HEK293 (cell line): ENCODE measurements around the gene FBLN2.

Experiments
- CTCF ChIA-PET: fragments of 350-600 bp; formaldehyde crosslinking; extraction: SDS; loops from one replicate; lab custom pipeline; 2021; ENCODE audit warnings: antibody characterized with exemption; lab: Yijun Ruan, JAX
- POLR2A ChIA-PET: fragments of 300-600 bp; formaldehyde crosslinking; extraction: SDS; loops from one replicate; lab custom pipeline; 2020; ENCODE audit warnings: antibody characterized with exemption, inconsistent platforms; lab: Yijun Ruan, JAX
- H3K27ac ChIP-seq: fragments of 200-500 bp; sonication (Bioruptor generic); 2 replicates; pipeline ENCODE4 v1.5.1; 2014; ENCODE audit warnings: low read depth, low read length, control low read depth, inconsistent platforms; ENCODE audit errors: extremely low read depth
- H3K36me3 ChIP-seq, 2 experiments: fragments of 200-500 bp in 1 of 2; sonication (Bioruptor generic) in 1 of 2; 1 replicate in 1 of 2; 2 replicates in 1 of 2; pipeline ENCODE4 v1.5.1; 2014 to 2017; ENCODE audit warnings: inconsistent platforms in 2 of 2, low read length in 2 of 2; ENCODE audit not compliant: control insufficient read depth in 2 of 2, insufficient read depth in 1 of 2
- H3K4me1 ChIP-seq: fragments of 200-500 bp; sonication (Bioruptor generic); 2 replicates; pipeline ENCODE4 v1.5.1; 2014; ENCODE audit warnings: mild to moderate bottlenecking, low read length, inconsistent platforms; ENCODE audit not compliant: control insufficient read depth, insufficient read depth
- H3K4me3 ChIP-seq: 2 replicates; pipeline ENCODE4 v1.5.1; 2011; ENCODE audit warnings: low read depth, mild to moderate bottlenecking, control low read depth, low read length, moderate library complexity
- H3K9me3 ChIP-seq: fragments of 200-500 bp; sonication (Bioruptor generic); 2 replicates; pipeline ENCODE4 v1.5.1; 2014; ENCODE audit warnings: low read depth, low read length, inconsistent platforms; ENCODE audit not compliant: control insufficient read depth, insufficient read depth
- KLF1 ChIP-seq: fragments of 450-650 bp; formaldehyde crosslinking; IDR thresholded peaks from 2 replicates; pipeline ENCODE4 v1.5.1; 2016; ENCODE audit warnings: missing biosample characterization, missing genetic modification characterization
- KLF10 ChIP-seq: fragments of 450-650 bp; IDR thresholded peaks from 2 replicates; pipeline ENCODE4 v1.5.1; 2018; ENCODE audit warnings: missing biosample characterization, mild to moderate bottlenecking, missing genetic modification characterization
- MEIS1 ChIP-seq: sonication (generic); formaldehyde crosslinking; IDR thresholded peaks from 2 replicates; pipeline ENCODE4 v1.8.1; 2022; ENCODE audit warnings: missing genetic modification reagents, mild to moderate bottlenecking, borderline replicate concordance
- PRDM1 ChIP-seq: fragments of 450-650 bp; formaldehyde crosslinking; IDR thresholded peaks from 2 replicates; pipeline ENCODE4; 2016; ENCODE audit warnings: missing biosample characterization, missing genetic modification characterization
- WT1 ChIP-seq: fragments of 450-650 bp; formaldehyde crosslinking; IDR thresholded peaks from 2 replicates; pipeline ENCODE4 v1.5.1; 2016; ENCODE audit warnings: missing biosample characterization, missing genetic modification characterization
- ZBTB17 ChIP-seq: fragments of 450-650 bp; formaldehyde crosslinking; IDR thresholded peaks from 2 replicates; pipeline ENCODE4 v1.5.1; 2016; ENCODE audit warnings: missing biosample characterization, missing genetic modification characterization
- ZBTB48 ChIP-seq: fragments of 450-650 bp; formaldehyde crosslinking; IDR thresholded peaks from 2 replicates; pipeline ENCODE4 v1.5.1; 2016; ENCODE audit warnings: missing biosample characterization, missing genetic modification characterization
- ZEB2 ChIP-seq: fragments of 450-650 bp; formaldehyde crosslinking; IDR thresholded peaks from 2 replicates; pipeline ENCODE4 v1.5.1; 2016; ENCODE audit warnings: missing biosample characterization, missing genetic modification characterization
- ZIC2 ChIP-seq: fragments of 450-650 bp; formaldehyde crosslinking; IDR thresholded peaks from 2 replicates; pipeline ENCODE4 v1.5.1; 2016; ENCODE audit warnings: missing biosample characterization, missing genetic modification characterization
- ZNF274 ChIP-seq, 2 experiments: fragments of 200-500 bp in 1 of 2; fragments of 450-650 bp in 1 of 2; sonication (Bioruptor generic) in 1 of 2; formaldehyde crosslinking in 1 of 2; IDR thresholded peaks; 2 replicates each; pipeline versions ENCODE4 v1.5.1 to v1.6.1; 2014 to 2016; ENCODE audit warnings: borderline replicate concordance in 1 of 2, inconsistent platforms in 1 of 2, low read length in 1 of 2, missing biosample characterization in 1 of 2, missing genetic modification characterization in 1 of 2
- ZNF423 ChIP-seq: fragments of 450-650 bp; formaldehyde crosslinking; IDR thresholded peaks from 2 replicates; pipeline ENCODE4 v1.5.1; 2016; ENCODE audit warnings: missing biosample characterization, missing genetic modification characterization
- ZNF529 ChIP-seq: fragments of 450-650 bp; formaldehyde crosslinking; IDR thresholded peaks from 2 replicates; pipeline ENCODE4 v1.5.1; 2017; ENCODE audit warnings: missing genetic modification characterization, missing biosample characterization; ENCODE audit not compliant: insufficient replicate concordance
- ZNF600 ChIP-seq: fragments of 450-650 bp; formaldehyde crosslinking; IDR thresholded peaks from 2 replicates; pipeline ENCODE4 v1.5.1; 2016; ENCODE audit warnings: missing biosample characterization, missing genetic modification characterization
- ZNF660 ChIP-seq: fragments of 450-650 bp; IDR thresholded peaks from 2 replicates; pipeline ENCODE4 v1.5.1; 2018; ENCODE audit warnings: missing biosample characterization, mild to moderate bottlenecking, missing genetic modification characterization
- ZNF785 ChIP-seq: fragments of 450-650 bp; formaldehyde crosslinking; IDR thresholded peaks from 2 replicates; pipeline ENCODE4 v1.5.1; 2016; ENCODE audit warnings: missing biosample characterization, missing genetic modification characterization
- ZNF791 ChIP-seq: fragments of 450-650 bp; formaldehyde crosslinking; IDR thresholded peaks from 2 replicates; pipeline ENCODE4 v1.5.1; 2016; ENCODE audit warnings: missing biosample characterization, missing genetic modification characterization
- ZNF837 ChIP-seq: fragments of 450-650 bp; formaldehyde crosslinking; IDR thresholded peaks from 2 replicates; pipeline ENCODE4 v1.5.1; 2016; ENCODE audit warnings: missing biosample characterization, missing genetic modification characterization
- TF ChIP-seq, protein P1 (sequence below): fragments of 450-650 bp; formaldehyde crosslinking; IDR thresholded peaks from 2 replicates; pipeline ENCODE4 v1.5.1; 2016; ENCODE audit warnings: missing biosample characterization, missing genetic modification characterization
- TF ChIP-seq, protein P2 (sequence below): fragments of 450-650 bp; formaldehyde crosslinking; IDR thresholded peaks from 2 replicates; pipeline ENCODE4 v1.5.1; 2017; ENCODE audit warnings: missing biosample characterization, missing genetic modification characterization
- TF ChIP-seq, protein P3 (sequence below): fragments of 450-650 bp; formaldehyde crosslinking; IDR thresholded peaks from 2 replicates; pipeline ENCODE4 v1.5.1; 2016; ENCODE audit warnings: missing biosample characterization, missing genetic modification characterization
- TF ChIP-seq, protein P4 (sequence below): fragments of 450-650 bp; formaldehyde crosslinking; conservative IDR thresholded peaks from 2 replicates; pipeline ENCODE4 v1.5.1; 2016; ENCODE audit warnings: low read depth, missing biosample characterization, missing genetic modification characterization
- TF ChIP-seq, protein P5 (sequence below): fragments of 450-650 bp; formaldehyde crosslinking; IDR thresholded peaks from 2 replicates; pipeline ENCODE4 v1.5.1; 2016; ENCODE audit warnings: missing biosample characterization, missing genetic modification characterization

The FBLN2 gene

DNA sequence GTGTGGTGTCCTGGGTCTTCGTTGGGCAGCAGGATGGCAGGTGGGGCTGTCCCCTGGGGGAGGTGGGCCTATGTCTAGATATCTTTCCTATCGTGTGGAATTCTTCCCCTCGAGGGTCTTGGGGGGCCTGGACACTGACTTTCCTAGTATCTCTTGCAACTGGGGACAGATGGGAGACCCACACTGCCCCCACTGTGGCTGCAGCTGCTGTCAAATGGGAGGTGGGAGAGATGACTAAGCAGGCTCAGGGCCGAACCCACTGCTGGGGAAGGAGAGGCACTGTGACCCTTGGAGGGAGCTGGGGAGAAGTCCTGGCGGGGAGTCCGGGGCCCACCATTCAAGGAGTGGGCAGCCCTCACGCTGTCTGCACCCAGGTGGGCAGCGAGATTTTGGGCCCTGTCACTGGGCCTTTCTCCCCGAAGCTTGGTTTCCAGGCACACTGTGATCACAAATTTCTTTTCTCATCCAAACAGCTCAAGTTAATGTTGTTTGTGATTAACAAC, 2.9 kb upstream of the FBLN2 start:
- ChIA-PET POLR2A (no interaction called here), CTCF (interaction anchor here (0.9 to 1.4 kb wide), 2 partner anchors 11 to 339 kb away, joined by 3 read pairs; no protein-coding TSS in a partner anchor)
- Histone ChIP-seq H3K27ac (no peak overlapping the region), H3K4me1 (no peaks in the 10 kb centered on the region), H3K4me3 (no peak overlapping the region), H3K9me3 (no peaks in the 10 kb centered on the region)
- no peak for TF ChIP-seq KLF1 (tag by site-specific recombination)
- TF ChIP-seq ZNF791 = no peak
- TF ChIP-seq, protein P1, sequence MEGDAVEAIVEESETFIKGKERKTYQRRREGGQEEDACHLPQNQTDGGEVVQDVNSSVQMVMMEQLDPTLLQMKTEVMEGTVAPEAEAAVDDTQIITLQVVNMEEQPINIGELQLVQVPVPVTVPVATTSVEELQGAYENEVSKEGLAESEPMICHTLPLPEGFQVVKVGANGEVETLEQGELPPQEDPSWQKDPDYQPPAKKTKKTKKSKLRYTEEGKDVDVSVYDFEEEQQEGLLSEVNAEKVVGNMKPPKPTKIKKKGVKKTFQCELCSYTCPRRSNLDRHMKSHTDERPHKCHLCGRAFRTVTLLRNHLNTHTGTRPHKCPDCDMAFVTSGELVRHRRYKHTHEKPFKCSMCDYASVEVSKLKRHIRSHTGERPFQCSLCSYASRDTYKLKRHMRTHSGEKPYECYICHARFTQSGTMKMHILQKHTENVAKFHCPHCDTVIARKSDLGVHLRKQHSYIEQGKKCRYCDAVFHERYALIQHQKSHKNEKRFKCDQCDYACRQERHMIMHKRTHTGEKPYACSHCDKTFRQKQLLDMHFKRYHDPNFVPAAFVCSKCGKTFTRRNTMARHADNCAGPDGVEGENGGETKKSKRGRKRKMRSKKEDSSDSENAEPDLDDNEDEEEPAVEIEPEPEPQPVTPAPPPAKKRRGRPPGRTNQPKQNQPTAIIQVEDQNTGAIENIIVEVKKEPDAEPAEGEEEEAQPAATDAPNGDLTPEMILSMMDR (tag by site-specific recombination) = no peak
- no peak for TF ChIP-seq ZNF423 (tag by site-specific recombination)
- TF ChIP-seq, protein P2, sequence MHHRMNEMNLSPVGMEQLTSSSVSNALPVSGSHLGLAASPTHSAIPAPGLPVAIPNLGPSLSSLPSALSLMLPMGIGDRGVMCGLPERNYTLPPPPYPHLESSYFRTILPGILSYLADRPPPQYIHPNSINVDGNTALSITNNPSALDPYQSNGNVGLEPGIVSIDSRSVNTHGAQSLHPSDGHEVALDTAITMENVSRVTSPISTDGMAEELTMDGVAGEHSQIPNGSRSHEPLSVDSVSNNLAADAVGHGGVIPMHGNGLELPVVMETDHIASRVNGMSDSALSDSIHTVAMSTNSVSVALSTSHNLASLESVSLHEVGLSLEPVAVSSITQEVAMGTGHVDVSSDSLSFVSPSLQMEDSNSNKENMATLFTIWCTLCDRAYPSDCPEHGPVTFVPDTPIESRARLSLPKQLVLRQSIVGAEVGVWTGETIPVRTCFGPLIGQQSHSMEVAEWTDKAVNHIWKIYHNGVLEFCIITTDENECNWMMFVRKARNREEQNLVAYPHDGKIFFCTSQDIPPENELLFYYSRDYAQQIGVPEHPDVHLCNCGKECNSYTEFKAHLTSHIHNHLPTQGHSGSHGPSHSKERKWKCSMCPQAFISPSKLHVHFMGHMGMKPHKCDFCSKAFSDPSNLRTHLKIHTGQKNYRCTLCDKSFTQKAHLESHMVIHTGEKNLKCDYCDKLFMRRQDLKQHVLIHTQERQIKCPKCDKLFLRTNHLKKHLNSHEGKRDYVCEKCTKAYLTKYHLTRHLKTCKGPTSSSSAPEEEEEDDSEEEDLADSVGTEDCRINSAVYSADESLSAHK (tag by site-specific recombination) = 0 out of 2 replicates have a peak, but pooled peaks have one; percentile 15
- no peak for TF ChIP-seq KLF10
- TF ChIP-seq, all 188 proteins: peak for 1
- no peaks in the 10 kb centered on the region for H3K36me3 ChIP-seq

DNA sequence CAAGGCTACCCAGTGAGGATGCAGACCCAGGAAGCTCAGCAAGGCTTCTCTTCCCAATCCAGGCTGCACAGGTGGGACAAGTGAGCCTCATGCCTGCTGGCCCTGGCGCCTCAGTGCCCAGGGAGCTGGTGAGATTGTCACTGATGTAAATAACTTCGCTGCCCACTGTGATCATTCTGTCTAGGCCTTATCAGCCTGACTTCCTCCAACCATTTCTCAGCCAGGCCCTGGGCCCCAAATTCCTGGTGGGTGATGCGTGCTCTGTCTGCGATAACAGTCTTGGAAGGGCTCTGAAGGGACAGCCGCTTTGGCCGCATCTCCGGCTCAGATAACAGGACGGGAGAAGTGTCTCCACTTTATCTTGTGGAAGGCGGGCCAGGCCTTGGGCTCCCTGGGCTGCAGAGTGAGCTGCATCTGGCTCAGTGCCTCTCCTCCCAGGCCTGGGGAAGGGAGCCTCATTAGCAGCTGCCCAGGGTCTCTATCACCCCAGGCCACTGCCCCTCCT, 2.2 kb upstream of the FBLN2 start:
- no peak overlapping the region for H3K27ac ChIP-seq
- ChIA-PET POLR2A (interaction anchor here (0.5 kb wide), 1 partner anchor 15 kb away, joined by 3 read pairs; no protein-coding TSS in a partner anchor), CTCF (interaction anchor here (1.4 to 1.5 kb wide), 2 partner anchors 103 to 338 kb away, joined by 3 read pairs; no protein-coding TSS in a partner anchor)

More for the DNA sequence above, 2.2 kb upstream of the FBLN2 start:
- no peak overlapping the region for H3K4me3 ChIP-seq
- H3K4me1 ChIP-seq = no peaks in the 10 kb centered on the region
- H3K9me3 ChIP-seq = no peaks in the 10 kb centered on the region
- no peak for TF ChIP-seq ZNF274 (IDR thresholded peaks at IDR 0.05; ENCODE audit: low read length)
- TF ChIP-seq ZNF274 (tag by site-specific recombination; IDR thresholded peaks at IDR 0.05; ENCODE audit: borderline replicate concordance) = no peak
- no peak for TF ChIP-seq ZNF837 (tag by site-specific recombination)
- no peak for TF ChIP-seq ZNF660 (tag by site-specific recombination)
- TF ChIP-seq ZEB2 (tag by site-specific recombination) = 0 out of 2 replicates have a peak, but pooled peaks have one; percentile 45
- TF ChIP-seq, protein P3, sequence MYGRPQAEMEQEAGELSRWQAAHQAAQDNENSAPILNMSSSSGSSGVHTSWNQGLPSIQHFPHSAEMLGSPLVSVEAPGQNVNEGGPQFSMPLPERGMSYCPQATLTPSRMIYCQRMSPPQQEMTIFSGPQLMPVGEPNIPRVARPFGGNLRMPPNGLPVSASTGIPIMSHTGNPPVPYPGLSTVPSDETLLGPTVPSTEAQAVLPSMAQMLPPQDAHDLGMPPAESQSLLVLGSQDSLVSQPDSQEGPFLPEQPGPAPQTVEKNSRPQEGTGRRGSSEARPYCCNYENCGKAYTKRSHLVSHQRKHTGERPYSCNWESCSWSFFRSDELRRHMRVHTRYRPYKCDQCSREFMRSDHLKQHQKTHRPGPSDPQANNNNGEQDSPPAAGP (tag by site-specific recombination) = no peak
- 0 out of 2 replicates have a peak, but pooled peaks have one; percentile 40 for TF ChIP-seq ZBTB48 (tag by site-specific recombination)
- no peak for TF ChIP-seq ZNF529
- peak; percentile 74 for TF ChIP-seq ZIC2 (tag by site-specific recombination)
- TF ChIP-seq, protein P4, sequence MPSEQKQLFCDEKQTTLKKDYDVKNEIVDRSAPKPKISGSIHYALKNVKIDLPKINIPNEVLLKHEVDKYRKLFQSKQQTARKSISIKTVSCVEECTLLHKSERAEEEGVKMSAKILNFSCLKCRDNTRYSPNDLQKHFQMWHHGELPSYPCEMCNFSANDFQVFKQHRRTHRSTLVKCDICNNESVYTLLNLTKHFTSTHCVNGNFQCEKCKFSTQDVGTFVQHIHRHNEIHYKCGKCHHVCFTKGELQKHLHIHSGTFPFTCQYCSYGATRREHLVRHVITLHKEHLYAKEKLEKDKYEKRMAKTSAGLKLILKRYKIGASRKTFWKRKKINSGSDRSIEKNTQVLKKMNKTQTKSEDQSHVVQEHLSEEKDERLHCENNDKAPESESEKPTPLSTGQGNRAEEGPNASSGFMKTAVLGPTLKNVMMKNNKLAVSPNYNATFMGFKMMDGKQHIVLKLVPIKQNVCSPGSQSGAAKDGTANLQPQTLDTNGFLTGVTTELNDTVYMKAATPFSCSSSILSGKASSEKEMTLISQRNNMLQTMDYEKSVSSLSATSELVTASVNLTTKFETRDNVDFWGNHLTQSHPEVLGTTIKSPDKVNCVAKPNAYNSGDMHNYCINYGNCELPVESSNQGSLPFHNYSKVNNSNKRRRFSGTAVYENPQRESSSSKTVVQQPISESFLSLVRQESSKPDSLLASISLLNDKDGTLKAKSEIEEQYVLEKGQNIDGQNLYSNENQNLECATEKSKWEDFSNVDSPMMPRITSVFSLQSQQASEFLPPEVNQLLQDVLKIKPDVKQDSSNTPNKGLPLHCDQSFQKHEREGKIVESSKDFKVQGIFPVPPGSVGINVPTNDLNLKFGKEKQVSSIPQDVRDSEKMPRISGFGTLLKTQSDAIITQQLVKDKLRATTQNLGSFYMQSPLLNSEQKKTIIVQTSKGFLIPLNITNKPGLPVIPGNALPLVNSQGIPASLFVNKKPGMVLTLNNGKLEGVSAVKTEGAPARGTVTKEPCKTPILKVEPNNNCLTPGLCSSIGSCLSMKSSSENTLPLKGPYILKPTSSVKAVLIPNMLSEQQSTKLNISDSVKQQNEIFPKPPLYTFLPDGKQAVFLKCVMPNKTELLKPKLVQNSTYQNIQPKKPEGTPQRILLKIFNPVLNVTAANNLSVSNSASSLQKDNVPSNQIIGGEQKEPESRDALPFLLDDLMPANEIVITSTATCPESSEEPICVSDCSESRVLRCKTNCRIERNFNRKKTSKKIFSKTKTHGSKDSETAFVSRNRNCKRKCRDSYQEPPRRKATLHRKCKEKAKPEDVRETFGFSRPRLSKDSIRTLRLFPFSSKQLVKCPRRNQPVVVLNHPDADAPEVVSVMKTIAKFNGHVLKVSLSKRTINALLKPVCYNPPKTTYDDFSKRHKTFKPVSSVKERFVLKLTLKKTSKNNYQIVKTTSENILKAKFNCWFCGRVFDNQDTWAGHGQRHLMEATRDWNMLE (tag by site-specific recombination) = 0 out of 2 replicates have a peak, but pooled peaks have one; percentile 19
- TF ChIP-seq, protein P5, sequence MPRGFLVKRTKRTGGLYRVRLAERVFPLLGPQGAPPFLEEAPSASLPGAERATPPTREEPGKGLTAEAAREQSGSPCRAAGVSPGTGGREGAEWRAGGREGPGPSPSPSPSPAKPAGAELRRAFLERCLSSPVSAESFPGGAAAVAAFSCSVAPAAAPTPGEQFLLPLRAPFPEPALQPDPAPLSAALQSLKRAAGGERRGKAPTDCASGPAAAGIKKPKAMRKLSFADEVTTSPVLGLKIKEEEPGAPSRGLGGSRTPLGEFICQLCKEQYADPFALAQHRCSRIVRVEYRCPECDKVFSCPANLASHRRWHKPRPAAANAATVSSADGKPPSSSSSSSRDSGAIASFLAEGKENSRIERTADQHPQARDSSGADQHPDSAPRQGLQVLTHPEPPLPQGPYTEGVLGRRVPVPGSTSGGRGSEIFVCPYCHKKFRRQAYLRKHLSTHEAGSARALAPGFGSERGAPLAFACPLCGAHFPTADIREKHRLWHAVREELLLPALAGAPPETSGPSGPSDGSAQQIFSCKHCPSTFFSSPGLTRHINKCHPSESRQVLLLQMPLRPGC (tag by site-specific recombination) = no peak
- TF ChIP-seq MEIS1 (CRISPR knock-in tag) = no peak
- TF ChIP-seq WT1 (tag by site-specific recombination) = no peak
- peak; percentile 25; the same call in 1 of the 2 replicates for TF ChIP-seq ZBTB17 (tag by site-specific recombination)
- no peak for TF ChIP-seq ZNF785 (tag by site-specific recombination)
- no peak for TF ChIP-seq PRDM1 (tag by site-specific recombination)
- TF ChIP-seq ZNF600 (tag by site-specific recombination) = peak; percentile 67
- no peaks in the 10 kb centered on the region for H3K36me3 ChIP-seq
